Fibroblast of the aortic adventitia (primary cell): ENCODE results near the gene KLK6. TPM values are rescaled to one million over a fixed set of nuclear protein-coding genes. Genes with fewer than 3 reads are reported as not detected.
A peak's percentile ranks its signal among the peaks of the same experiment; 100 is the strongest.

Source experiments
- DNase-seq: peaks from one replicate; pipeline ENCODE4 v3.0.0-alpha.2; 2010; ENCODE audit warnings: low read depth
- H3K4me3 ChIP-seq: 2 replicates; pipeline ENCODE4 v1.5.1; 2011; ENCODE audit warnings: low read depth, mild to moderate bottlenecking, control low read depth, low read length, moderate library complexity
- total RNA-seq: library from RNA; depleted of rRNA; stranded (reverse); fragments of >200 nt; gene quantifications from 2 replicates; pipeline ENCODE4 v1.2.3, GENCODE V29; 2012; ENCODE audit warnings: low replicate concordance
- TF ChIP-seq, protein P1 (sequence below): IDR thresholded peaks from 2 replicates; pipeline ENCODE4 v1.5.1; 2011; ENCODE audit warnings: mild to moderate bottlenecking, low read length, control low read depth, inconsistent platforms; ENCODE audit not compliant: insufficient read depth

KLK6 gene
- total RNA-seq, 1 donor: not detected

DNA sequence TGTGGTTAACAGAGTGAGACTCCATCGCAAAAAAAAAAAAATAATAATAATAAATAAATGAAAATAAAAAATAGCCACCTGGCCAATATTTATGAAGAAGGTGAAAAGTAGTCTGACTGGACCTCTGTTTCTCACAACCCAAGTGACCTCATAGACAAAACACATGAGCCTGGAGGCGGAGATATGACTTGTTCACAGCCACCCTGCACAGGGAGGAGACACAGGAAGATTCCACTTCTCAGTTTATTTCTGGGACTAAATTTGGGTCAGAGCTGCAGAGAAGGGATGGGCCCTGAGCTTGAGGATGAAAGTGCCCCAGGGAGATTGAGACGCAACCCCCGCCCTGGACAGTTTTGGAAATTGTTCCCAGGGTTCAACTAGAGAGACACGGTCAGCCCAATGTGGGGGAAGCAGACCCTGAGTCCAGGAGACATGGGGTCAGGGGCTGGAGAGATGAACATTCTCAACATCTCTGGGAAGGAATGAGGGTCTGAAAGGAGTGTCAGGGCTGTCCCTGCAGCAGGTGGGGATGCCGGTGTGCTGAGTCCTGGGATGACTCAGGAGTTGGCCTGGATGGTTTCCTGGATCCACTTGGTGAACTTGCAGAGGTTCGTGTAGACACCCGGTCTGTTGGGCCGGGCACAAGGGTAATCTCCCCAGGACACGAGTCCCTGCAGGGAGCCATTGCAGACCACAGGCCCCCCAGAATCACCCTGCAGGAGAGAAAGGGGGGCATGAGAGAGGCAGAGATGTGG, 26.1 kb downstream of the KLK6 start:
- TF ChIP-seq, protein P1, sequence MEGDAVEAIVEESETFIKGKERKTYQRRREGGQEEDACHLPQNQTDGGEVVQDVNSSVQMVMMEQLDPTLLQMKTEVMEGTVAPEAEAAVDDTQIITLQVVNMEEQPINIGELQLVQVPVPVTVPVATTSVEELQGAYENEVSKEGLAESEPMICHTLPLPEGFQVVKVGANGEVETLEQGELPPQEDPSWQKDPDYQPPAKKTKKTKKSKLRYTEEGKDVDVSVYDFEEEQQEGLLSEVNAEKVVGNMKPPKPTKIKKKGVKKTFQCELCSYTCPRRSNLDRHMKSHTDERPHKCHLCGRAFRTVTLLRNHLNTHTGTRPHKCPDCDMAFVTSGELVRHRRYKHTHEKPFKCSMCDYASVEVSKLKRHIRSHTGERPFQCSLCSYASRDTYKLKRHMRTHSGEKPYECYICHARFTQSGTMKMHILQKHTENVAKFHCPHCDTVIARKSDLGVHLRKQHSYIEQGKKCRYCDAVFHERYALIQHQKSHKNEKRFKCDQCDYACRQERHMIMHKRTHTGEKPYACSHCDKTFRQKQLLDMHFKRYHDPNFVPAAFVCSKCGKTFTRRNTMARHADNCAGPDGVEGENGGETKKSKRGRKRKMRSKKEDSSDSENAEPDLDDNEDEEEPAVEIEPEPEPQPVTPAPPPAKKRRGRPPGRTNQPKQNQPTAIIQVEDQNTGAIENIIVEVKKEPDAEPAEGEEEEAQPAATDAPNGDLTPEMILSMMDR: no peak
- no peak overlapping the region for H3K4me3 ChIP-seq
- no peak for DNase-seq

DNA sequence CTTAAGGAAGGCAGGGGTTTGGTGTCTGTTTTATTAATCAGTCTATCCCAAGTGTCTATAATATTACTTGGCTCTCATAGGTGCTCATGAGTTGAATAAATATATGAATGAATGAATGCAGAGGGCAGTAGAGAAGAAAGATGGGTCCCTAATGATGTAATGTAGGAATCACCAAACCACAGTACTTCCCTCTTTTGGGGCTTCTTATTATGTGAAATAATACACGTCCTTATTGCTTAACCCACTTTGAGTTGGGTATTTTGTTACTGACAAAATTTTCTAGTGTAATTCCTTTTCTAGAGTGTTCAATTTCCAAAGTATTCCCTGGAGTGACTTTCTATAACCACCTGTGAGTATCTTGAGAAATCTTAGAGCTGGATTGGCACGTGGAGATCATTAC, 29.8 kb downstream of the KLK6 start:
- no peak for DNase-seq
- TF ChIP-seq, protein P1: no peak

DNA sequence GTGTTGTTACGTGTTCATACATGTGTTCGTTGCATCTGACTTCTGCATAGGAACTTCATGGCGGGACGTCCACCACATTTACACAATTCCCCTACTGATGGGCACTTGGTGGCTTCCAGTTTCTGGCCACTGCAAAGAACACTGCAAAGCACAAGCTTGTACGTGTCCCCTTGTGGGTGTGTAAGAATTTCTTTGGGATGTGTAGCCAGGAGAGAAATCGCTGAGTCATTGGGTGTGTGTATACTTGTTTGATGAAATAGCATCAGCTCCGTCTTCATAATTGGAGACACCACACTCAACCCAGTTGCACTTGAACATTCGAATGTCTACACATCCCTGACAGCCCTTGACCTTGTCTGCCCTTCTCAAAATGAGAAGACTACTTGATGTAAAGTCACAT, 35.8 kb downstream of the KLK6 start:
- TF ChIP-seq, protein P1: no peak
- DNase-seq: peak; percentile 43
- H3K4me3 ChIP-seq: no peak overlapping the region

More for the DNA sequence above, 29.8 kb downstream of the KLK6 start:
- no peak overlapping the region for H3K4me3 ChIP-seq

DNA sequence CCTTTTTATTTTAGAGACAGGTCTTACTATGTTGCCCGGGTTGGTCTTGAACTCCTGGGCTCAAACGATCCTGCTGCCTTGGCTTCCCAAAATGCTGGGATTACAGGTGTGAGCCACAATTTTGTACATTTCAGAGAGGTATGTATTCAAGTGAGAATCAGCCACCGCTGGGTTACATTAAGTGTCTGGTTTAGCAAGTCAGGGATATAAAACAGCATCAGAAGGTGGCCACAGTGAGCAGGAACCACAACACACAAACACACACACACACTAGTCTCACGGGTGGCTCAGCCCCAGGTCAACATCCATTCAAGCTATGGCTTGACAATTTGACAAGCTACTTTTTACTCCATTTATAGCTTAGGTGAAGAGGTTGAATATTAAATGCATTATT, 36.7 kb downstream of the KLK6 start:
- no peak for DNase-seq
- TF ChIP-seq, protein P1: no peak
- H3K4me3 ChIP-seq: no peak overlapping the region

DNA sequence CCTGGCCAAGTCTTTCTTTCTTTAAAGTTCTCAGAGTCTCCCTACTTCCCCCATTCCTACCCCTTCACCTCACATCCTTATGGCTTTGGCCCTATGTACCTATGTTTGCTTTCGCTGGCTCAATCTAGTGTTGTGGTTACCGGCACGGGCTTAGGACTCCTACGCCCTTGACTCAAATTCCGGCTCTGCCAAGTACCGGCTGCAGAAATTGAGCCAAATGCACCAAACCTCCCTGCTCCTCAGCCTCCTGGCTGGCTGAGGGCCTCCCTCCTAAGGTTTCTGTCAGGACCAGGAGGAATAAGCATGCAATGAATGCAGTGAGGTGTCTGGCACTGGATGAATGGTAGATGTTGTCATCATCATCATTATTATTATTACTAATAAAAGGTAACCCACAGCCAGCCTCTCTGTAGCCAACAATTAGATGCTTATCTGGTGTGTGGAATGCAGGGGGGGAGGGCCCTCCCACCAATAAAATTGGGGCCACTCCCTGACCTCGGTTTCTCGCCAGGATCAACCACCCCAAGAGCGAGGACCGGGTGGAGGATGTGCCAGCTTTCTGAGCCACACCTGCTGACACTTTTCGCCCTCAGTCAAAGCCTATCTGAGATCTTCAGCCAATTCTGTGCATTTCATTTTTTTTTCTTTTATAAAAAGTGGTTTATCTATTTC, 37.2 kb downstream of the KLK6 start:
- TF ChIP-seq, protein P1: no peak
- DNase-seq: no peak

DNA sequence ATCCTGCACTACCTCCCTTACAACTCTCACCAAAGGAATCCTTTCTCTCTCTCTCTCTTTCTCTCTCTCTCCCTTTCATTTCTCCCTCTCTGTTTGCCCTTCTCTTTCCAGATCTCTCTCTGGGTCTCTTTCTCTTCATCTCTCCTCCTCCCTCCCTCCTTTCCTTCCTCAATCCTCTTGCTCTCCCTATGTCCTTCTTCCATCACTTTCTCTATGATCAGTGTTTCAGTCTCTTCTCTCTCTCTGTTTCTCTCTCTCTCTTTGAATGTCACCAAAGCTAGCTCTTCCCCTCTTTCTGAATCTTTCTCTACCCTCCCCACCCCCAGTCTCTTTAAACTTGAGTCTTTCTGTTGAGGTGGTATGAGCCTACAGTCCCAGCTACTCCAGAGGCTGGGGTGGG, 38.4 kb downstream of the KLK6 start:
- no peak for DNase-seq
- TF ChIP-seq, protein P1: no peak
- no peak overlapping the region for H3K4me3 ChIP-seq

More for the DNA sequence above, 37.2 kb downstream of the KLK6 start:
- H3K4me3 ChIP-seq: no peak overlapping the region
